ENCODE data around the gene SRM. TPM values are rescaled to one million over a fixed set of nuclear protein-coding genes. Genes with fewer than 3 reads are reported as not detected.
A peak's percentile ranks its signal among the peaks of the same experiment; 100 is the strongest.

Gene SRM
- polyA plus RNA-seq, 3 donors: 23.2 to 43.2 (median 37.6) TPM

DNA sequence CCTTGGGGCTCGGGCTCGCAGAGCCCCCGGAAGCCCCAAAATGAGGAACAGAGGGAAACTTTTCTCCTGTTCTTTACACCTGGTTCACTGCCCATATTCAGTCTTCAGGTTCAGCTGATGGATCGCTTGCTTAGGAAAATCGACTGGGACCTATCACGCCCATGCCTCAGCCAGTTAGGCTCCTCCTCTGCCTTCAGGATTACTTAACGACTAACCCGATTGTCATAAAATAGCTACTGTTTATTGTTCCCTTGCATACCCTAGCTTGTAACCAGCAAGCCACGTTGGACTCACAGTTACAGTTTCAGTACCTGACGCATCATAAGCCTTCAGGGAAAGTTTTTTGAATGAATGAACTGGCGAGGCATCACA, 46.7 kb downstream of the SRM start:
- Histone ChIP-seq H3K4me2 (replicated peaks; ENCODE audit: extremely low read depth, low read length, poor library complexity, severe bottlenecking) (peak overlapping the region; percentile 78), H3K9me3 (replicated peaks in 1 of 2; ENCODE audit: control insufficient read depth in 1 of 2, insufficient read depth in 1 of 2, low read length in 2 of 2) (no peaks in the 10 kb centered on the region), H3K9ac (ENCODE audit: insufficient read depth, low read length, poor library complexity, severe bottlenecking) (peak overlapping the region; percentile 99), H3K4me3 (replicated peaks in 1 of 3; ENCODE audit: low read depth in 2 of 3, low read length in 3 of 3) (peak overlapping the region; percentile 52 to 97 (median 75)), H3K79me2 (ENCODE audit: insufficient read depth, low read length) (peaks cover 51% of the 10 kb centered on the region), H3K4me1 (ENCODE audit: control insufficient read depth in 1 of 2, insufficient read depth in 2 of 2, low read length in 2 of 2) (peaks cover 15 to 23% of the 10 kb centered on the region in 2 donors), H2AFZ (ENCODE audit: insufficient read depth, low read depth, low read length, poor library complexity, severe bottlenecking) (peak overlapping the region; percentile 89), H3K36me3 (replicated peaks in 1 of 2; ENCODE audit: control insufficient read depth in 1 of 2, insufficient read depth in 2 of 2, low read length in 2 of 2) (peaks cover 37 to 45% of the 10 kb centered on the region in 2 donors), H4K20me1 (ENCODE audit: insufficient read depth, low read length) (peaks cover 55% of the 10 kb centered on the region), H3K27me3 (ENCODE audit: control insufficient read depth in 2 of 2, insufficient read depth in 2 of 2, low read length in 2 of 2) (no peaks in the 10 kb centered on the region), H3K27ac (ENCODE audit: low read depth in 1 of 2, low read length in 2 of 2) (peak overlapping the region; percentile 86 to 98)
- Mint-ChIP-seq H3K36me3 (peaks cover 29 to 44% of the 10 kb centered on the region in 2 donors), H3K27ac (peak overlapping the region; percentile 82 to 99 (median 87)), H3K9me3 (no peaks in the 10 kb centered on the region), H3K27me3 (ENCODE audit: low read depth in 3 of 3) (peaks cover 0 to 2% (median 1%) of the 10 kb centered on the region in 3 donors), H3K4me3 (peak overlapping the region; percentile 86 to 90), H3K4me1 (peaks cover 17% of the 10 kb centered on the region)
- intact Hi-C loops (cut with micrococcal nuclease): loop anchor here (5.0 to 10.0 kb wide), 2 partner anchors 252 to 259 kb away; partner anchors contain the start of genes MTOR (in 1 of the 2) and UBIAD1 (in 1 of the 2)
- DNase-seq: peak in 1 of 3 donors; percentile 21
- TF ChIP-seq CTCF (IDR thresholded peaks at IDR 0.05): no peak
- WGBS (ENCODE audit: insufficient coverage): 1% methylated on average over 10 of the region's 11 CpGs

GRCh38 chr1:11012260-11013159, 47.3 kb downstream of the SRM start, which contains the start of gene TARDBP:
Gene TARDBP (plus strand): TSS chr1:11012654. CDS start chr1:11013728, 1,074 bp downstream.
- Histone ChIP-seq H3K4me3 (replicated peaks in 1 of 3; ENCODE audit: low read depth in 2 of 3, low read length in 3 of 3) (peak within 1 kb of the TSS; percentile 52 to 97 (median 75)), H3K9me3 (replicated peaks in 1 of 2; ENCODE audit: control insufficient read depth in 1 of 2, insufficient read depth in 1 of 2, low read length in 2 of 2) (no peaks in the 10 kb centered on the region), H3K4me2 (replicated peaks; ENCODE audit: extremely low read depth, low read length, poor library complexity, severe bottlenecking) (peak within 1 kb of the TSS; percentile 78), H3K36me3 (replicated peaks in 1 of 2; ENCODE audit: control insufficient read depth in 1 of 2, insufficient read depth in 2 of 2, low read length in 2 of 2) (peaks cover 33 to 38% of the 10 kb centered on the region in 2 donors), H3K79me2 (ENCODE audit: insufficient read depth, low read length) (peaks cover 47% of the 10 kb centered on the region), H3K4me1 (ENCODE audit: control insufficient read depth in 1 of 2, insufficient read depth in 2 of 2, low read length in 2 of 2) (peaks cover 15 to 23% of the 10 kb centered on the region in 2 donors), H3K27ac (ENCODE audit: low read depth in 1 of 2, low read length in 2 of 2) (peak within 1 kb of the TSS; percentile 86 to 98), H2AFZ (ENCODE audit: insufficient read depth, low read depth, low read length, poor library complexity, severe bottlenecking) (peak within 1 kb of the TSS; percentile 89), H3K9ac (ENCODE audit: insufficient read depth, low read length, poor library complexity, severe bottlenecking) (peak within 1 kb of the TSS; percentile 99), H4K20me1 (ENCODE audit: insufficient read depth, low read length) (peaks cover 49% of the 10 kb centered on the region), H3K27me3 (ENCODE audit: control insufficient read depth in 2 of 2, insufficient read depth in 2 of 2, low read length in 2 of 2) (no peaks in the 10 kb centered on the region)
- H3K27me3 Mint-ChIP-seq (ENCODE audit: low read depth in 3 of 3): peaks cover 0 to 3% (median 1%) of the 10 kb centered on the region in 3 donors
- peaks cover 27 to 38% of the 10 kb centered on the region in 2 donors for H3K36me3 Mint-ChIP-seq
- peak within 1 kb of the TSS; percentile 86 to 90 for H3K4me3 Mint-ChIP-seq
- WGBS (ENCODE audit: insufficient coverage): under 1% methylated on average over 80 of the region's 94 CpGs
- intact Hi-C loops (cut with micrococcal nuclease): loop anchor here (5.0 to 10.0 kb wide), 2 partner anchors 252 to 260 kb away; partner anchors contain the start of genes MTOR (in 1 of the 2) and UBIAD1 (in 1 of the 2)
- no peak for TF ChIP-seq CTCF (IDR thresholded peaks at IDR 0.05)
- H3K4me1 Mint-ChIP-seq: peaks cover 17% of the 10 kb centered on the region
- H3K9me3 Mint-ChIP-seq: no peaks in the 10 kb centered on the region
- peak within 1 kb of the TSS; percentile 97 to 99 (median 99) for H3K27ac Mint-ChIP-seq
- peak; percentile 87 to 90 (median 88) for DNase-seq

Measured in CD14-positive monocyte (primary cell).